NCI-H774 (cell line): ENCODE results near the gene SZT2.
"Not testable (repeated sequence)": the region's sequence is repeated elsewhere in the genome, so short reads cannot be mapped to it uniquely, and the experiment has no call there.

ENCODE experiments used
- DNase-seq: peaks from one replicate; lab custom pipeline; 2025; lab: John Stamatoyannopoulos, UW

SZT2 gene

GRCh38 chr1:43388613-43389012 is 1.1 kb upstream of the SZT2 start:
- no peak for DNase-seq

- DNase-seq: no peak
Observed at GRCh38 chr1:43392702-43393101, 3.0 kb downstream of the SZT2 start.

GRCh38 chr1:43395523-43395922 is 5.8 kb downstream of the SZT2 start:
- no peak for DNase-seq

- DNase-seq: no peak
Observed at GRCh38 chr1:43396059-43396458, 6.4 kb downstream of the SZT2 start.

GRCh38 chr1:43398227-43398626 is 8.5 kb downstream of the SZT2 start:
- no peak for DNase-seq

GRCh38 chr1:43400441-43400840 is 10.7 kb downstream of the SZT2 start:
- DNase-seq: not testable (repeated sequence)

GRCh38 chr1:43402089-43402865 is 12.6 kb downstream of the SZT2 start:
- DNase-seq: no peak

GRCh38 chr1:43404353-43404752 is 14.7 kb downstream of the SZT2 start:
- no peak for DNase-seq

GRCh38 chr1:43405219-43405875 is 15.6 kb downstream of the SZT2 start:
- DNase-seq: no peak

GRCh38 chr1:43405876-43406234 is 16.2 kb downstream of the SZT2 start:
- DNase-seq: no peak

GRCh38 chr1:43410571-43410970 is 20.9 kb downstream of the SZT2 start:
- DNase-seq: no peak

GRCh38 chr1:43413426-43413825 is 23.7 kb downstream of the SZT2 start:
- DNase-seq: not testable (repeated sequence)

GRCh38 chr1:43414634-43415223 is 25.0 kb downstream of the SZT2 start:
- peak; percentile 27 for DNase-seq

- no peak for DNase-seq
Observed at GRCh38 chr1:43415901-43416300, 26.2 kb downstream of the SZT2 start.

GRCh38 chr1:43418858-43419257 is 29.2 kb downstream of the SZT2 start:
- DNase-seq: no peak

- no peak for DNase-seq
Observed at GRCh38 chr1:43419627-43420425, 30.1 kb downstream of the SZT2 start.

- DNase-seq: no peak
Observed at GRCh38 chr1:43420874-43421273, 31.2 kb downstream of the SZT2 start.

GRCh38 chr1:43421396-43421795 is 31.7 kb downstream of the SZT2 start:
- no peak for DNase-seq

GRCh38 chr1:43421976-43422750 is 32.5 kb downstream of the SZT2 start:
- DNase-seq: no peak

- DNase-seq: no peak
Observed at GRCh38 chr1:43422995-43423671, 33.4 kb downstream of the SZT2 start.
